WTC11 (cell line): ENCODE results near the gene LRRC23. TPM values are rescaled to one million over a fixed set of nuclear protein-coding genes. Genes with fewer than 3 reads are reported as not detected.

ENCODE experiments used
- ATAC-seq: fragments of 200-7000 bp; cut with Tn5 transposase; 2 replicates; pipeline ENCODE4 v1.10.0; 2021; ENCODE audit warnings: mild to moderate bottlenecking, moderate library complexity
- CTCF ChIA-PET: fragments of 300-600 bp; sonication (Branson Sonifier 250); formaldehyde crosslinking; loops from one replicate; lab custom pipeline; 2021; ENCODE audit warnings: antibody characterized with exemption; lab: Charles Lee
- POLR2A ChIA-PET: fragments of 350-600 bp; sonication (Branson Sonifier 250); formaldehyde crosslinking; loops from one replicate; lab custom pipeline; 2021; ENCODE audit warnings: antibody characterized with exemption; lab: Charles Lee
- DNase-seq: peaks from one replicate; pipeline ENCODE4 v3.0.0; 2021; ENCODE audit warnings: low spot score
- H3K27ac Mint-ChIP-seq: 2 replicates; pipeline ENCODE4 v1.8.0; 2021; ENCODE audit warnings: mixed read lengths
- H3K27me3 Mint-ChIP-seq: 2 replicates; pipeline ENCODE4 v1.8.0; 2021; ENCODE audit warnings: low read depth, mild to moderate bottlenecking, moderate library complexity, mixed read lengths
- H3K36me3 Mint-ChIP-seq: 2 replicates; pipeline ENCODE4 v1.8.0; 2021; ENCODE audit warnings: mixed read lengths
- H3K4me1 Mint-ChIP-seq: 2 replicates; pipeline ENCODE4 v1.8.0; 2022; ENCODE audit warnings: mixed read lengths
- H3K4me3 Mint-ChIP-seq: 2 replicates; pipeline ENCODE4 v1.8.0; 2021; ENCODE audit warnings: mild to moderate bottlenecking, moderate library complexity, mixed read lengths
- H3K9me3 Mint-ChIP-seq: 2 replicates; pipeline ENCODE4 v1.8.0; 2021; ENCODE audit warnings: mixed read lengths
- ELF4 ChIP-seq: sonication (generic); formaldehyde crosslinking; IDR thresholded peaks from 2 replicates; pipeline ENCODE4 v1.8.1; 2022; ENCODE audit warnings: low read depth, mild to moderate bottlenecking, moderate library complexity, missing genetic modification reagents
- ETV6 ChIP-seq: sonication (generic); formaldehyde crosslinking; IDR thresholded peaks from 2 replicates; pipeline ENCODE4 v1.8.1; 2022; ENCODE audit warnings: mild to moderate bottlenecking, missing genetic modification reagents
- FOXP1 ChIP-seq: sonication (generic); formaldehyde crosslinking; IDR thresholded peaks from 2 replicates; pipeline ENCODE4 v1.8.0; 2022; ENCODE audit warnings: missing genetic modification reagents, mild to moderate bottlenecking, moderate library complexity, borderline replicate concordance
- PRRX2 ChIP-seq: fragments of 250-450 bp; sonication (Bioruptor Pico); IDR thresholded peaks from 2 replicates; pipeline ENCODE4 v1.8.0; 2021; ENCODE audit warnings: mild to moderate bottlenecking
- SOX15 ChIP-seq: fragments of 250-450 bp; sonication (Bioruptor Pico); IDR thresholded peaks from 2 replicates; pipeline ENCODE4 v1.9.0; 2021; ENCODE audit warnings: mild to moderate bottlenecking
- TP53 ChIP-seq: sonication (generic); formaldehyde crosslinking; IDR thresholded peaks from 2 replicates; pipeline ENCODE4 v1.8.1; 2023; ENCODE audit warnings: mild to moderate bottlenecking, missing genetic modification reagents
- ZNF396 ChIP-seq: fragments of 250-450 bp; sonication (Bioruptor Pico); IDR thresholded peaks from 2 replicates; pipeline ENCODE4 v1.8.0; 2021; ENCODE audit warnings: mild to moderate bottlenecking, moderate library complexity, borderline replicate concordance
- ZNF416 ChIP-seq: fragments of 250-450 bp; sonication (Bioruptor Pico); IDR thresholded peaks from 2 replicates; pipeline ENCODE4 v1.9.0; 2021; ENCODE audit warnings: mild to moderate bottlenecking, inconsistent platforms
- total RNA-seq: library from RNA; stranded (reverse); gene quantifications from 3 replicates; pipeline ENCODE4 v1.2.3, GENCODE V29; 2021
- TF ChIP-seq, protein P1 (sequence below): sonication (generic); formaldehyde crosslinking; IDR thresholded peaks from 2 replicates; pipeline ENCODE4 v1.8.1; 2022; ENCODE audit warnings: mild to moderate bottlenecking, missing genetic modification reagents, moderate library complexity, borderline replicate concordance
- TF ChIP-seq, protein P2 (sequence below): sonication (generic); formaldehyde crosslinking; IDR thresholded peaks from 2 replicates; pipeline ENCODE4 v1.8.0; 2022; ENCODE audit warnings: missing genetic modification reagents
- TF ChIP-seq, protein P3 (sequence below): sonication (generic); formaldehyde crosslinking; IDR thresholded peaks from 2 replicates; pipeline ENCODE4 v1.8.1; 2022; ENCODE audit warnings: mild to moderate bottlenecking, moderate library complexity, missing genetic modification reagents
- TF ChIP-seq, protein P4 (sequence below): fragments of 250-450 bp; sonication (Bioruptor Pico); IDR thresholded peaks from 2 replicates; pipeline ENCODE4 v1.9.0; 2021; ENCODE audit warnings: mild to moderate bottlenecking

Gene LRRC23
- total RNA-seq, 1 experiment from 2014 or later, result 3.1 TPM

DNA sequence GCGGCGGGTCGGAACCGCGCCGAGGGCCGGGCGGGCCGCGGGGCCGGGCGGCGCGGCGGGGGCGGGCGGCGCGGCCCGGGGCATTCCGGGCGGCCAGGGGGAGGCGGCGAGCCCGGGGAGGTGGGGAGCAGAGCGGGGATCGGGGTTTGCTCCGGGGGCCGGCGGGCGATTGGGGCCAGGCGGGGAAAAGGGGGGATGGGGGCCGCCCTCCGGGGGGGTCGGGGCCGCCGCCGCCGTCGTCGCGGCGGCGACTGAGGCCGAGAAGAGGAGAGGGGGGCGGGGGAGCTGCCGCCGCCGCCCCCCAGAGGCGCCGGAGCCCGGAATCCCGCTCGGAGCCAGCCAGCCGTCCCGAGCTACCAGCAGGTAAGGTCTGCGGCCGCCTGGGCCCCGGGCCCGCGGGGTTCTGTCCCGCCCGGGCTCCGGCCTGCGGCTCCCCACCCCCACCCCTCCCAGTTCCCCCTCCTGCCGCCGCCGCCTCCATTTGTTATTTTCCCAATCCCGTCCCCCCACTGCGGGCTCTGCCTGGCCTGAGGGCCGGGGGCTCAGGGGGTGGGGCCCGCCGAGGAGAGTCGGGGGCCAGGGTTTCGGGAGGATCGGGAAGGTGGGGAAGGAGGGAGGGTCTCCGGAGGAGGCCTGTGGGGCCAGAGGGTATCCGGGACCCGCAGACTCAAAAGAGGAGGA, 23.5 kb downstream of the LRRC23 start:
- POLR2A ChIA-PET, result interaction anchor here (1.0 to 2.0 kb wide), 3 partner anchors 10 to 60 kb away, joined by 3 to 7 read pairs (median 4); no protein-coding TSS in a partner anchor
- no peaks in the 10 kb centered on the region for H3K9me3 Mint-ChIP-seq
- peaks cover 58% of the 10 kb centered on the region for H3K4me1 Mint-ChIP-seq
- H3K36me3 Mint-ChIP-seq, result peaks cover 8% of the 10 kb centered on the region
- TF ChIP-seq, protein P1, sequence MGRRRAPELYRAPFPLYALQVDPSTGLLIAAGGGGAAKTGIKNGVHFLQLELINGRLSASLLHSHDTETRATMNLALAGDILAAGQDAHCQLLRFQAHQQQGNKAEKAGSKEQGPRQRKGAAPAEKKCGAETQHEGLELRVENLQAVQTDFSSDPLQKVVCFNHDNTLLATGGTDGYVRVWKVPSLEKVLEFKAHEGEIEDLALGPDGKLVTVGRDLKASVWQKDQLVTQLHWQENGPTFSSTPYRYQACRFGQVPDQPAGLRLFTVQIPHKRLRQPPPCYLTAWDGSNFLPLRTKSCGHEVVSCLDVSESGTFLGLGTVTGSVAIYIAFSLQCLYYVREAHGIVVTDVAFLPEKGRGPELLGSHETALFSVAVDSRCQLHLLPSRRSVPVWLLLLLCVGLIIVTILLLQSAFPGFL, result no peak
- peak overlapping the region; percentile 75; the same call in 1 of the 2 replicates for H3K27ac Mint-ChIP-seq
- DNase-seq, result no peak
- no peaks in the 10 kb centered on the region for H3K27me3 Mint-ChIP-seq
- peak overlapping the region; percentile 94 for H3K4me3 Mint-ChIP-seq
- ATAC-seq, result no peak
- CTCF ChIA-PET, result interaction anchor here (0.9 to 6.6 kb wide), 5 partner anchors 9 to 59 kb away, joined by 3 to 93 read pairs (median 9); partner anchors contain the start of genes C12orf57 and RNU7-1

DNA sequence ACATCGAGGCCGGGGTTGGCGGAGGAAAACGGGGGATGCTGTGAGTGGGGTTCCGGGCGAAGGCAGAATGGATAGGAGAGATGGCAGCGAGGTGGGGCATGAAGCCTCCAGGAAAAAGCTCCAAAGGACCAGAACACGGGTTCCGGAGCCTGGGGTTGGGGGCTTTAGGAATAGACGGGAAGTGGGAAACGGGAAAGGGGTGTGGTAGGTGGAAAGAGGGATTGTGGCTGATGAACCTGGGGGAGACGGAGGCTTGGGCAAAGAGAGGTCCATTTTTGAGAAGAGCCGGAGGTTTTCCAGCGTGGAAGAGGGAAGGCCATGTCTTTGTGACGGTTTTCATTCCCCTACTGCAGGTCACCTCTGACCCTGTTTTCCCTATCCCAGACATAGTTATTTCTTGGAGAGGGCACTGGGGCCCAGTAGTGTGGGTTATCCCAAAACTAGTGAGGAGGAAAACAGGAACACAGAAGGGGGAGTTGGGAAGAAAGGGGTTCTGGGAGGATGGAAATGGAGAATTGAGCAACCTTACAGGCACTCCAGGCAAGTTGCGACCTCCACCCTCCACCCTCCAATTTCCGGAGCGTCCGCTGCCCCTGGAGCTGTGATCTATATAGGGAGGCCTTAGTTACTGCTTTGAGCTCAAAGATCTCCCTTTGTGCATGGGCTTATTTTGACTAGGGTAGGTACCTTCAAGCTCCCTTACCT, 24.2 kb downstream of the LRRC23 start:
- H3K9me3 Mint-ChIP-seq, result no peaks in the 10 kb centered on the region

More for the DNA sequence above, 24.2 kb downstream of the LRRC23 start:
- Mint-ChIP-seq H3K36me3 (peaks cover 13% of the 10 kb centered on the region), H3K27ac (peak overlapping the region; percentile 75), H3K27me3 (no peaks in the 10 kb centered on the region), H3K4me1 (peaks cover 58% of the 10 kb centered on the region), H3K4me3 (peak overlapping the region; percentile 94)
- no peak for DNase-seq
- TF ChIP-seq PRRX2 (no peak), ZNF396 (CRISPR knock-in tag) (no peak), TP53 (no peak), ELF4 (CRISPR knock-in tag) (no peak), SOX15 (no peak), ZNF416 (CRISPR knock-in tag) (no peak), FOXP1 (CRISPR knock-in tag) (no peak), ETV6 (CRISPR knock-in tag) (no peak)
- TF ChIP-seq, protein P2, sequence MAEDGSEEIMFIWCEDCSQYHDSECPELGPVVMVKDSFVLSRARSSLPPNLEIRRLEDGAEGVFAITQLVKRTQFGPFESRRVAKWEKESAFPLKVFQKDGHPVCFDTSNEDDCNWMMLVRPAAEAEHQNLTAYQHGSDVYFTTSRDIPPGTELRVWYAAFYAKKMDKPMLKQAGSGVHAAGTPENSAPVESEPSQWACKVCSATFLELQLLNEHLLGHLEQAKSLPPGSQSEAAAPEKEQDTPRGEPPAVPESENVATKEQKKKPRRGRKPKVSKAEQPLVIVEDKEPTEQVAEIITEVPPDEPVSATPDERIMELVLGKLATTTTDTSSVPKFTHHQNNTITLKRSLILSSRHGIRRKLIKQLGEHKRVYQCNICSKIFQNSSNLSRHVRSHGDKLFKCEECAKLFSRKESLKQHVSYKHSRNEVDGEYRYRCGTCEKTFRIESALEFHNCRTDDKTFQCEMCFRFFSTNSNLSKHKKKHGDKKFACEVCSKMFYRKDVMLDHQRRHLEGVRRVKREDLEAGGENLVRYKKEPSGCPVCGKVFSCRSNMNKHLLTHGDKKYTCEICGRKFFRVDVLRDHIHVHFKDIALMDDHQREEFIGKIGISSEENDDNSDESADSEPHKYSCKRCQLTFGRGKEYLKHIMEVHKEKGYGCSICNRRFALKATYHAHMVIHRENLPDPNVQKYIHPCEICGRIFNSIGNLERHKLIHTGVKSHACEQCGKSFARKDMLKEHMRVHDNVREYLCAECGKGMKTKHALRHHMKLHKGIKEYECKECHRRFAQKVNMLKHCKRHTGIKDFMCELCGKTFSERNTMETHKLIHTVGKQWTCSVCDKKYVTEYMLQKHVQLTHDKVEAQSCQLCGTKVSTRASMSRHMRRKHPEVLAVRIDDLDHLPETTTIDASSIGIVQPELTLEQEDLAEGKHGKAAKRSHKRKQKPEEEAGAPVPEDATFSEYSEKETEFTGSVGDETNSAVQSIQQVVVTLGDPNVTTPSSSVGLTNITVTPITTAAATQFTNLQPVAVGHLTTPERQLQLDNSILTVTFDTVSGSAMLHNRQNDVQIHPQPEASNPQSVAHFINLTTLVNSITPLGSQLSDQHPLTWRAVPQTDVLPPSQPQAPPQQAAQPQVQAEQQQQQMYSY (CRISPR knock-in tag), result no peak
- TF ChIP-seq, protein P3, sequence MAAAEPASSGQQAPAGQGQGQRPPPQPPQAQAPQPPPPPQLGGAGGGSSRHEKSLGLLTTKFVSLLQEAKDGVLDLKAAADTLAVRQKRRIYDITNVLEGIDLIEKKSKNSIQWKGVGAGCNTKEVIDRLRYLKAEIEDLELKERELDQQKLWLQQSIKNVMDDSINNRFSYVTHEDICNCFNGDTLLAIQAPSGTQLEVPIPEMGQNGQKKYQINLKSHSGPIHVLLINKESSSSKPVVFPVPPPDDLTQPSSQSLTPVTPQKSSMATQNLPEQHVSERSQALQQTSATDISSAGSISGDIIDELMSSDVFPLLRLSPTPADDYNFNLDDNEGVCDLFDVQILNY (CRISPR knock-in tag), result no peak
- TF ChIP-seq, protein P4, sequence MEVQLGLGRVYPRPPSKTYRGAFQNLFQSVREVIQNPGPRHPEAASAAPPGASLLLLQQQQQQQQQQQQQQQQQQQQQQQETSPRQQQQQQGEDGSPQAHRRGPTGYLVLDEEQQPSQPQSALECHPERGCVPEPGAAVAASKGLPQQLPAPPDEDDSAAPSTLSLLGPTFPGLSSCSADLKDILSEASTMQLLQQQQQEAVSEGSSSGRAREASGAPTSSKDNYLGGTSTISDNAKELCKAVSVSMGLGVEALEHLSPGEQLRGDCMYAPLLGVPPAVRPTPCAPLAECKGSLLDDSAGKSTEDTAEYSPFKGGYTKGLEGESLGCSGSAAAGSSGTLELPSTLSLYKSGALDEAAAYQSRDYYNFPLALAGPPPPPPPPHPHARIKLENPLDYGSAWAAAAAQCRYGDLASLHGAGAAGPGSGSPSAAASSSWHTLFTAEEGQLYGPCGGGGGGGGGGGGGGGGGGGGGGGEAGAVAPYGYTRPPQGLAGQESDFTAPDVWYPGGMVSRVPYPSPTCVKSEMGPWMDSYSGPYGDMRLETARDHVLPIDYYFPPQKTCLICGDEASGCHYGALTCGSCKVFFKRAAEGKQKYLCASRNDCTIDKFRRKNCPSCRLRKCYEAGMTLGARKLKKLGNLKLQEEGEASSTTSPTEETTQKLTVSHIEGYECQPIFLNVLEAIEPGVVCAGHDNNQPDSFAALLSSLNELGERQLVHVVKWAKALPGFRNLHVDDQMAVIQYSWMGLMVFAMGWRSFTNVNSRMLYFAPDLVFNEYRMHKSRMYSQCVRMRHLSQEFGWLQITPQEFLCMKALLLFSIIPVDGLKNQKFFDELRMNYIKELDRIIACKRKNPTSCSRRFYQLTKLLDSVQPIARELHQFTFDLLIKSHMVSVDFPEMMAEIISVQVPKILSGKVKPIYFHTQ, result no peak
- ATAC-seq, result no peak
- POLR2A ChIA-PET, result interaction anchor here (1.0 to 2.0 kb wide), 4 partner anchors 9 to 60 kb away, joined by 3 to 8 read pairs (median 6); partner anchors contain the start of genes C12orf57 and RNU7-1
- CTCF ChIA-PET, result interaction anchor here (0.9 to 6.6 kb wide), 8 partner anchors 8 to 90 kb away, joined by 3 to 93 read pairs (median 8); partner anchors contain the start of genes C12orf57, ENO2, LPCAT3 and RNU7-1
